Uterus (tissue), 4 donors: ENCODE data around the gene SMIM24. TPM values are rescaled to one million over a fixed set of nuclear protein-coding genes. Genes with fewer than 3 reads are reported as not detected.

Experiments
- DNase-seq, 2 donors: peaks; one replicate each; pipeline ENCODE4 v3.0.0-alpha.2; 2019 to 2020
- H3K27ac ChIP-seq, 2 donors: fragments of 200-600 bp; sonication (generic); 1 replicate in 1 of 2; 2 replicates in 1 of 2; pipeline ENCODE4 v1.5.1; 2016 to 2018
- H3K27me3 ChIP-seq, 2 donors: fragments of 200-600 bp; sonication (generic); one replicate each; pipeline ENCODE4 v1.5.1; 2018 to 2019; ENCODE audit warnings: control low read depth in 1 of 2
- H3K36me3 ChIP-seq, 2 donors: fragments of 200-600 bp; sonication (generic); one replicate each; pipeline ENCODE4 v1.5.1; 2019; ENCODE audit warnings: control low read depth in 1 of 2
- H3K4me1 ChIP-seq, 2 donors: fragments of 200-600 bp; sonication (generic); one replicate each; pipeline ENCODE4 v1.5.1; 2018 to 2019; ENCODE audit warnings: control low read depth in 1 of 2
- H3K4me3 ChIP-seq, 2 donors: fragments of 200-600 bp; sonication (generic); 1 replicate in 1 of 2; 2 replicates in 1 of 2; pipeline ENCODE4 v1.5.1; 2018 to 2019; ENCODE audit warnings: mild to moderate bottlenecking in 1 of 2
- H3K9me3 ChIP-seq, 2 donors: fragments of 200-600 bp; sonication (generic); one replicate each; pipeline ENCODE4 v1.5.1; 2019; ENCODE audit warnings: control low read depth in 1 of 2
- POLR2A ChIP-seq, 2 donors: fragments of 450-650 bp; IDR thresholded peaks; one replicate each; pipeline ENCODE4 v1.6.1; 2016; ENCODE audit warnings: antibody characterized with exemption in 2 of 2, mild to moderate bottlenecking in 1 of 2, moderate library complexity in 1 of 2
- intact Hi-C: fragments of 100-400 bp; cut with DNase I; formaldehyde crosslinking; loops from one replicate; pipeline ENCODE4 v1.15.1; 2023; ENCODE audit warnings: low total_unique reads
- total RNA-seq, 4 donors: library from RNA; depleted of rRNA in 3 of 4; stranded (reverse); fragments of >200 nt in 3 of 4; gene quantifications; one replicate each; pipeline versions ENCODE4 v1.1.0 to v1.2.4, GENCODE V29; 2014 to 2023
- TF ChIP-seq, protein P1 (sequence below), 4 experiments: fragments of 200-600 bp in 2 of 4; fragments of 450-650 bp in 2 of 4; sonication (generic) in 2 of 4; IDR thresholded peaks; one replicate each; pipeline ENCODE4 v1.5.1; 2016 to 2019; ENCODE audit warnings: antibody characterized with exemption in 4 of 4, mild to moderate bottlenecking in 2 of 4, moderate library complexity in 1 of 4
- donor health status: DM: yes; HTN: yes; CAD: no.

The SMIM24 gene
- total RNA-seq, 4 donors from 2014 or later = 0.97 TPM; not detected in 3

DNA sequence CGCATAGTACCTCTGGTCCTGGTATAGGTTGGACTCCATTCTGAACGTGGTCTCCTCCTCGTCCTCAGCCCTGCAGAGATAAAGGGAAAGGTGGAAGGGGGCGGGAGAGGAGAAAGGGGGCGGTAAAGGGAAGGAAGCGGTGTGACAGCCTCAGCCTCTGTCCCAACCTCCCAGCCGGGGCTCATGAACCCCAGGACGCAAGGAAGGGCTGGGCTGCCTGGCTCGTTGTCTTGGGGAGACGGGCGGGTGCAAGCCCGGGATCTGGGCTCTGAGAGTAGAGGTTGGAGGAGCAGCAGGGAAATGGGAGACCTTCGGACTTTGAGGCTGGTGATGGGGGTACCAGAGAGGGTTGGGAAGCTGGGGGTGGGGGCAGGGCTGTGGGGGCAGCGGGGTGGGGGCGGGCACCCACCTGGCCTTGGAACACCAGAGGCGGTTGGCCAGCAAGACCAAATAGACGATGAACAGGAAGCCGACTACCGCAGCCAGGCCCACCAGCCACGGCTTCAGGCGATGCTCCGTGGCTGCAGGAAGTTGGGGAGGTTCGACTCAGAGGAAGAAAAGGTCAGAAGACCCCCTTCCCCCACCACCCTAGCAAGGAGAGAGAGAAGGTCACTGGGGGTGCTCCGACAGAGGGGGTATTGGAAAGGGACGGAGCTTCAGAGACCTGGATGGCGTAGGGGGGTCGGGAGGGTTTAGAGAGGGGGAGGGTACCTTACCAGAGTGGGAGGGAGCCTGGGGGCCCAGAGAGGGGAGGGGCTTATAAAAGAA, 1.7 kb downstream of the SMIM24 start:
- H3K27ac ChIP-seq = no peak overlapping the region
- no peaks in the 10 kb centered on the region for H3K4me1 ChIP-seq
- H3K27me3 ChIP-seq = peaks cover 5 to 11% of the 10 kb centered on the region in 2 donors
- no peak for TF ChIP-seq POLR2A (IDR thresholded peaks at IDR 0.05)
- TF ChIP-seq, protein P1, sequence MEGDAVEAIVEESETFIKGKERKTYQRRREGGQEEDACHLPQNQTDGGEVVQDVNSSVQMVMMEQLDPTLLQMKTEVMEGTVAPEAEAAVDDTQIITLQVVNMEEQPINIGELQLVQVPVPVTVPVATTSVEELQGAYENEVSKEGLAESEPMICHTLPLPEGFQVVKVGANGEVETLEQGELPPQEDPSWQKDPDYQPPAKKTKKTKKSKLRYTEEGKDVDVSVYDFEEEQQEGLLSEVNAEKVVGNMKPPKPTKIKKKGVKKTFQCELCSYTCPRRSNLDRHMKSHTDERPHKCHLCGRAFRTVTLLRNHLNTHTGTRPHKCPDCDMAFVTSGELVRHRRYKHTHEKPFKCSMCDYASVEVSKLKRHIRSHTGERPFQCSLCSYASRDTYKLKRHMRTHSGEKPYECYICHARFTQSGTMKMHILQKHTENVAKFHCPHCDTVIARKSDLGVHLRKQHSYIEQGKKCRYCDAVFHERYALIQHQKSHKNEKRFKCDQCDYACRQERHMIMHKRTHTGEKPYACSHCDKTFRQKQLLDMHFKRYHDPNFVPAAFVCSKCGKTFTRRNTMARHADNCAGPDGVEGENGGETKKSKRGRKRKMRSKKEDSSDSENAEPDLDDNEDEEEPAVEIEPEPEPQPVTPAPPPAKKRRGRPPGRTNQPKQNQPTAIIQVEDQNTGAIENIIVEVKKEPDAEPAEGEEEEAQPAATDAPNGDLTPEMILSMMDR (IDR thresholded peaks at IDR 0.05) = no peak
- no peaks in the 10 kb centered on the region for H3K36me3 ChIP-seq
- H3K9me3 ChIP-seq = no peaks in the 10 kb centered on the region
- H3K4me3 ChIP-seq = no peak overlapping the region
- intact Hi-C loops = no loop called here
- no peak for DNase-seq

DNA sequence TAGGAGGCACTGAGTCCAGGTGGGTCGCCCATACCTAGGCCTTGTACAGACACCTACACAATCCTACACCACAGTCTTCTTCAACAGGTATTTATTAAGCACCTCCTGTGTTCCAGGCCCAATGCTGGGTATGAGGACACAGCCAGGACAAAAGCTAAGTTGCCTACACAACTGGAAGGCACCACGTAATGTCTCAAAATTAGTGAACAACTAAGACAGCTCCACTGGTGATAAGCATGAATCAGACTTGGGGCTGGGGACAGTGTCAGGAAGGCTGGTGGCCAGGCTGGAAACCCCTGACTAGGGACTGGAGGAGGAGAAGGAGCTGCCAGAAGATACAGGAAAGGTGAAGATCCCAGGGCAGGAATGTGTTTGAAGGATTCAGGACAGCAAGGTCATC, 2.4 kb downstream of the SMIM24 start:
- intact Hi-C loops = no loop called here
- no peaks in the 10 kb centered on the region for H3K36me3 ChIP-seq
- no peak overlapping the region for H3K4me3 ChIP-seq
- DNase-seq = no peak
- H3K4me1 ChIP-seq = no peaks in the 10 kb centered on the region
- H3K9me3 ChIP-seq = no peaks in the 10 kb centered on the region
- H3K27ac ChIP-seq = no peak overlapping the region
- peaks cover 5 to 7% of the 10 kb centered on the region in 2 donors for H3K27me3 ChIP-seq
- TF ChIP-seq, protein P1 (IDR thresholded peaks at IDR 0.05) = no peak
- TF ChIP-seq POLR2A (IDR thresholded peaks at IDR 0.05) = no peak

DNA sequence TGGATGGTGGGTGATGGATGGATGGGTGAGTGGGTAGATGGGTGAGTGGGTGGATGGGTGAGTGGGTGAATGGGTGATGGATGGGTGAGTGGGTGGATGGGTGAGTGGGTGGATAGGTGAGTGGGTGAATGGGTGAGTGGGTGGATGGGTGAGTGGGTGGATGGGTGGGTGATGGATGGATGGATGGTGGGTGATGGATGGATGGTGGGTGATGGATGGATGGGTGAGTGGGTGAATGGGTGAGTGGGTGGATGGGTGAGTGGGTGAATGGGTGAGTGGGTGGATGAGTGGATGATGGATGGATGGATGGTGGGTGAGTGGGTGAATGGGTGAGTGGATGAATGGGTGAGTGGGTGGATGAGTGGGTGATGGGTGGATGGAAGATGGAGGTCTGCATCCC, 2.8 kb downstream of the SMIM24 start:
- Histone ChIP-seq H3K9me3 (no peaks in the 10 kb centered on the region), H3K4me1 (peaks cover 0 to 3% of the 10 kb centered on the region in 2 donors), H3K27me3 (peaks cover 4 to 5% of the 10 kb centered on the region in 2 donors), H3K27ac (no peak overlapping the region), H3K36me3 (no peaks in the 10 kb centered on the region), H3K4me3 (no peak overlapping the region)
- no peak for TF ChIP-seq POLR2A (IDR thresholded peaks at IDR 0.05)
- TF ChIP-seq, protein P1 (IDR thresholded peaks at IDR 0.05) = no peak
- intact Hi-C loops = no loop called here
- no peak for DNase-seq

DNA sequence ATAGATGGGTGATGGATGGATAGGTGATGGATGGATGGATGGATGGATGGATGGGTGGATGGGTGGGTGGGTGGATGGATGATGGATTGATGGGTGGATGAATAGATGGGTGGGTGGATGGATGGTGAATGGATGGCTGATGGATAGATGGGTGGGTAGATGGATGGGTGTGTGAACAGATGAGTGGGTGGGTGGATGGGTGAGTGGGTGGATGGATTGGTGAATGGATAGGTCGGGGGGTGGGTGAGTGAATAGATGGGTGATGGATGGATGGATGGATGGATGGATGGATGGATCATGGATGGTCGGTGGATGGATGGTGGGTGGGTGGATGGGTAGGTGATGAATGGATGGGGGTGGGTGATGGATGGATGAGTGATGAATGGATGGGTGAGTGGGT, 3.5 kb downstream of the SMIM24 start:
- H3K36me3 ChIP-seq = no peaks in the 10 kb centered on the region
- peaks cover 0 to 5% of the 10 kb centered on the region in 2 donors for H3K27me3 ChIP-seq
- TF ChIP-seq POLR2A (IDR thresholded peaks at IDR 0.05) = no peak
- TF ChIP-seq, protein P1 (IDR thresholded peaks at IDR 0.05) = no peak
- H3K9me3 ChIP-seq = no peaks in the 10 kb centered on the region
- H3K4me3 ChIP-seq = no peak overlapping the region
- DNase-seq = no peak
- H3K27ac ChIP-seq = no peak overlapping the region
- peaks cover 0 to 3% of the 10 kb centered on the region in 2 donors for H3K4me1 ChIP-seq
- intact Hi-C loops = no loop called here

DNA sequence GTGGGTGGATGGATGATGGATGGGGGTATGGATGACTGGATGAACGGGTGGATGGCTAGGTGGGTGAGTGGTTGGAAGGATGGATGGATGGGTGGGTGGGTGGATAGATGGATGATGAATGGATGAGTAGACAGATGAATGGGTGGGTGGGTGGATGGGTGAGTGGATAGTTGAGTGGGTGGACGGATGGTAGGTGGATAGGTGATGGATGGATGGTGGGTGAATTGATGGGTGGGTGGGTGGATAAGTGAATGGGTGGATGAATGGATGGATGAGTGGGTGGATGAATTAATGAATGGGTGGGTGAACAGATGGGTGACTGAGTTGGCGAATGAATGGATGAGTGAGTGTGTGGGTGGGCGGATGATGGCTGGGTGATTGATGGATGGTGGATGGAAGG, 4.9 kb downstream of the SMIM24 start:
- H3K27ac ChIP-seq = no peak overlapping the region
- no peaks in the 10 kb centered on the region for H3K27me3 ChIP-seq
- H3K4me1 ChIP-seq = peaks cover 0 to 3% of the 10 kb centered on the region in 2 donors
- H3K36me3 ChIP-seq = no peaks in the 10 kb centered on the region
- TF ChIP-seq, protein P1 (IDR thresholded peaks at IDR 0.05) = no peak
- TF ChIP-seq POLR2A (IDR thresholded peaks at IDR 0.05) = no peak
- intact Hi-C loops = no loop called here
- no peak for DNase-seq
- no peaks in the 10 kb centered on the region for H3K9me3 ChIP-seq
- no peak overlapping the region for H3K4me3 ChIP-seq
